Stimulated activated CD8-positive, alpha-beta memory T cell treated with anti-CD3 and anti-CD28 coated beads, Interleukin-2, amount 100 ng/mL, for 48 hours (primary cell): ENCODE results near the gene PSMA6.
A peak's percentile ranks its signal among the peaks of the same experiment; 100 is the strongest.
"Not testable (repeated sequence)": the region's sequence is repeated elsewhere in the genome, so short reads cannot be mapped to it uniquely, and the experiment has no call there.

Experiments used
- DNase-seq, 2 donors: peaks; one replicate each; pipeline ENCODE4 v3.0.0-alpha.2; 2020; ENCODE audit warnings: low read depth in 2 of 2

PSMA6 gene

GRCh38 chr14:35320472-35320871 lies 28.3 kb downstream of the PSMA6 start:
- DNase-seq = no peak

- DNase-seq = no peak
Observed at GRCh38 chr14:35326375-35326774, 34.2 kb downstream of the PSMA6 start.

- DNase-seq = no peak
Observed at GRCh38 chr14:35331605-35332516, 39.7 kb downstream of the PSMA6 start.

GRCh38 chr14:35332517-35333263 lies 40.5 kb downstream of the PSMA6 start:
- DNase-seq = peak in 1 of 2 donors; percentile 49

- DNase-seq = no peak
Observed at GRCh38 chr14:35333264-35333730, 41.1 kb downstream of the PSMA6 start.

- DNase-seq = peak in 1 of 2 donors; percentile 51
Observed at GRCh38 chr14:35333797-35334743, 41.9 kb downstream of the PSMA6 start.

GRCh38 chr14:35335388-35336092 lies 43.4 kb downstream of the PSMA6 start:
- DNase-seq = no peak

- not testable (repeated sequence) for DNase-seq
Observed at GRCh38 chr14:35336171-35336493, 44.0 kb downstream of the PSMA6 start.

GRCh38 chr14:35336494-35337268 lies 44.5 kb downstream of the PSMA6 start:
- DNase-seq = no peak

GRCh38 chr14:35337269-35338255 lies 45.4 kb downstream of the PSMA6 start:
- no peak for DNase-seq

- no peak for DNase-seq
Observed at GRCh38 chr14:35338731-35339405, 46.7 kb downstream of the PSMA6 start.

GRCh38 chr14:35339761-35340406 lies 47.7 kb downstream of the PSMA6 start:
- no peak for DNase-seq

- DNase-seq = no peak
Observed at GRCh38 chr14:35340616-35341453, 48.7 kb downstream of the PSMA6 start.

GRCh38 chr14:35341454-35341750 lies 49.2 kb downstream of the PSMA6 start:
- no peak for DNase-seq

- DNase-seq = peak in 1 of 2 donors; percentile 11
Observed at GRCh38 chr14:35341751-35342488, 49.7 kb downstream of the PSMA6 start.

GRCh38 chr14:35342489-35343010 lies 50.4 kb downstream of the PSMA6 start:
- no peak for DNase-seq
